ES-I3 (cell line): ENCODE results near the gene HIPK2.

Source experiments
- H3K36me3 ChIP-seq: 2 replicates; pipeline ENCODE4 v1.6.1; 2013; ENCODE audit warnings: mild to moderate bottlenecking, low read length, control low read depth, moderate library complexity; ENCODE audit not compliant: insufficient read depth
- H3K4me1 ChIP-seq: 2 replicates; pipeline ENCODE4 v1.6.1; 2013; ENCODE audit warnings: mild to moderate bottlenecking, control low read depth, low read length; ENCODE audit not compliant: insufficient read depth
- H3K9ac ChIP-seq: 2 replicates; pipeline ENCODE4 v1.6.1; 2013; ENCODE audit warnings: low read depth, mild to moderate bottlenecking, low read length, moderate library complexity
- H3K9me3 ChIP-seq: 2 replicates; pipeline ENCODE4 v1.6.1; 2013; ENCODE audit warnings: mild to moderate bottlenecking, low read length, moderate library complexity; ENCODE audit not compliant: control insufficient read depth, insufficient read depth

HIPK2 gene

GRCh38 chr7:139654276-139655181 is 123.3 kb downstream of the HIPK2 start:
- Histone ChIP-seq H3K9me3 (no peaks in the 10 kb centered on the region), H3K36me3 (no peaks in the 10 kb centered on the region), H3K9ac (no peak overlapping the region), H3K4me1 (peaks cover 8% of the 10 kb centered on the region; the same call in 1 of the 2 replicates)

GRCh38 chr7:139651914-139652313 is 125.9 kb downstream of the HIPK2 start:
- Histone ChIP-seq H3K4me1 (peaks cover 12% of the 10 kb centered on the region), H3K9ac (no peak overlapping the region), H3K9me3 (no peaks in the 10 kb centered on the region), H3K36me3 (no peaks in the 10 kb centered on the region)

GRCh38 chr7:139651308-139651707 is 126.5 kb downstream of the HIPK2 start:
- H3K4me1 ChIP-seq, result peaks cover 12% of the 10 kb centered on the region
- H3K9ac ChIP-seq, result no peak overlapping the region
- no peaks in the 10 kb centered on the region for H3K36me3 ChIP-seq
- H3K9me3 ChIP-seq, result no peaks in the 10 kb centered on the region

GRCh38 chr7:139650429-139651100 is 127.2 kb downstream of the HIPK2 start:
- peaks cover 12% of the 10 kb centered on the region for H3K4me1 ChIP-seq
- no peaks in the 10 kb centered on the region for H3K9me3 ChIP-seq
- H3K36me3 ChIP-seq, result no peaks in the 10 kb centered on the region
- H3K9ac ChIP-seq, result no peak overlapping the region

- Histone ChIP-seq H3K4me1 (peaks cover 12% of the 10 kb centered on the region), H3K9ac (no peak overlapping the region), H3K36me3 (no peaks in the 10 kb centered on the region), H3K9me3 (no peaks in the 10 kb centered on the region)
Measured at GRCh38 chr7:139648941-139649425, 128.8 kb downstream of the HIPK2 start.

GRCh38 chr7:139648391-139648861 is 129.4 kb downstream of the HIPK2 start:
- Histone ChIP-seq H3K4me1 (peaks cover 12% of the 10 kb centered on the region), H3K9me3 (no peaks in the 10 kb centered on the region), H3K9ac (no peak overlapping the region), H3K36me3 (no peaks in the 10 kb centered on the region)

- Histone ChIP-seq H3K4me1 (peaks cover 12% of the 10 kb centered on the region), H3K9ac (no peak overlapping the region), H3K9me3 (no peaks in the 10 kb centered on the region), H3K36me3 (no peaks in the 10 kb centered on the region)
Measured at GRCh38 chr7:139647814-139648390, 129.9 kb downstream of the HIPK2 start.

- peaks cover 12% of the 10 kb centered on the region for H3K4me1 ChIP-seq
- H3K36me3 ChIP-seq, result no peaks in the 10 kb centered on the region
- no peaks in the 10 kb centered on the region for H3K9me3 ChIP-seq
- H3K9ac ChIP-seq, result no peak overlapping the region
Measured at GRCh38 chr7:139647085-139647484, 130.7 kb downstream of the HIPK2 start.

GRCh38 chr7:139646566-139646965 is 131.2 kb downstream of the HIPK2 start:
- Histone ChIP-seq H3K4me1 (peaks cover 12% of the 10 kb centered on the region), H3K36me3 (no peaks in the 10 kb centered on the region), H3K9me3 (no peaks in the 10 kb centered on the region), H3K9ac (no peak overlapping the region)

- H3K9ac ChIP-seq, result no peak overlapping the region
- H3K9me3 ChIP-seq, result no peaks in the 10 kb centered on the region
- H3K4me1 ChIP-seq, result peaks cover 12% of the 10 kb centered on the region
- H3K36me3 ChIP-seq, result no peaks in the 10 kb centered on the region
Measured at GRCh38 chr7:139645572-139646523, 131.9 kb downstream of the HIPK2 start.

- Histone ChIP-seq H3K36me3 (no peaks in the 10 kb centered on the region), H3K9me3 (no peaks in the 10 kb centered on the region), H3K9ac (no peak overlapping the region), H3K4me1 (peaks cover 12% of the 10 kb centered on the region)
Measured at GRCh38 chr7:139643951-139644585, 133.7 kb downstream of the HIPK2 start.

GRCh38 chr7:139642283-139642682 is 135.5 kb downstream of the HIPK2 start:
- H3K9ac ChIP-seq, result no peak overlapping the region
- H3K4me1 ChIP-seq, result no peaks in the 10 kb centered on the region
- H3K36me3 ChIP-seq, result no peaks in the 10 kb centered on the region
- H3K9me3 ChIP-seq, result no peaks in the 10 kb centered on the region

- no peaks in the 10 kb centered on the region for H3K4me1 ChIP-seq
- H3K36me3 ChIP-seq, result no peaks in the 10 kb centered on the region
- H3K9me3 ChIP-seq, result no peaks in the 10 kb centered on the region
- H3K9ac ChIP-seq, result no peak overlapping the region
Measured at GRCh38 chr7:139641337-139641992, 136.3 kb downstream of the HIPK2 start.
